Loucy (cell line): ENCODE results near the gene MBNL2.

ENCODE experiments used
- EZH2phosphoT487 ChIP-seq: fragments of 200-600 bp; IDR thresholded peaks from 2 replicates; pipeline ENCODE4 v1.6.1; 2018; ENCODE audit warnings: antibody characterized with exemption, mild to moderate bottlenecking, moderate library complexity, borderline replicate concordance
- TF ChIP-seq, protein P1 (sequence below): fragments of 200-600 bp; sonication (generic); conservative IDR thresholded peaks from 2 replicates; pipeline ENCODE4 v1.5.1; 2014; ENCODE audit warnings: mild to moderate bottlenecking, antibody characterized with exemption, low read length

DNA sequence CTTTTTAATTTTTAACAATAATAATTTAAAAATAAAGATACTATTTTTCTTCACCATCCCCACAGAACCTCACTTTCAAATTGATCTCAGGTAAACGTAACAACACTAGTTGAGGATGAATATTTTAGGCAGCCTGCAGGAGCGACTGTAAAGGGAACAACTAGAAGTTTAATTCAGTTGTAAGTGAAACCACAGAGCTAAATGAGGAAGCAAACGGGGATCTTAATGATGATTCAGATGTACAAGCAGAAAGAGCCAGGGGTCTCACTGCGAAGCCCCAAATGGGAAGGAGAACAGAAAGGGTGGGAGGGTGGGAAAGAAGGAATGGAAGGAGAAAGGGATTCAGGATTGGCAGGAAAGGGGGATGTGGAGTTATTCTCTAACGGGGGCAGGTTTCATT lies 157.3 kb downstream of the MBNL2 start:
- TF ChIP-seq, protein P1, sequence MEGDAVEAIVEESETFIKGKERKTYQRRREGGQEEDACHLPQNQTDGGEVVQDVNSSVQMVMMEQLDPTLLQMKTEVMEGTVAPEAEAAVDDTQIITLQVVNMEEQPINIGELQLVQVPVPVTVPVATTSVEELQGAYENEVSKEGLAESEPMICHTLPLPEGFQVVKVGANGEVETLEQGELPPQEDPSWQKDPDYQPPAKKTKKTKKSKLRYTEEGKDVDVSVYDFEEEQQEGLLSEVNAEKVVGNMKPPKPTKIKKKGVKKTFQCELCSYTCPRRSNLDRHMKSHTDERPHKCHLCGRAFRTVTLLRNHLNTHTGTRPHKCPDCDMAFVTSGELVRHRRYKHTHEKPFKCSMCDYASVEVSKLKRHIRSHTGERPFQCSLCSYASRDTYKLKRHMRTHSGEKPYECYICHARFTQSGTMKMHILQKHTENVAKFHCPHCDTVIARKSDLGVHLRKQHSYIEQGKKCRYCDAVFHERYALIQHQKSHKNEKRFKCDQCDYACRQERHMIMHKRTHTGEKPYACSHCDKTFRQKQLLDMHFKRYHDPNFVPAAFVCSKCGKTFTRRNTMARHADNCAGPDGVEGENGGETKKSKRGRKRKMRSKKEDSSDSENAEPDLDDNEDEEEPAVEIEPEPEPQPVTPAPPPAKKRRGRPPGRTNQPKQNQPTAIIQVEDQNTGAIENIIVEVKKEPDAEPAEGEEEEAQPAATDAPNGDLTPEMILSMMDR = no peak
- no peak for TF ChIP-seq EZH2phosphoT487
